GM06990 (cell line): ENCODE measurements around the gene TMEM240.

Experiments
- DNase-seq: peaks from one replicate; pipeline ENCODE4 v3.0.0-alpha.2; 2011; ENCODE audit not compliant: insufficient read length; ENCODE audit errors: extremely low read depth
- H3K27me3 ChIP-seq: replicated peaks from 2 replicates; pipeline ENCODE4 v1.6.0; 2011; ENCODE audit warnings: low read length; ENCODE audit not compliant: control insufficient read depth, insufficient read depth
- H3K36me3 ChIP-seq: 2 replicates; pipeline ENCODE4 v1.5.1; 2011; ENCODE audit warnings: low read length; ENCODE audit not compliant: control insufficient read depth, insufficient read depth
- H3K4me3 ChIP-seq: replicated peaks from 2 replicates; pipeline ENCODE4 v1.5.1; 2011; ENCODE audit warnings: low read depth, mild to moderate bottlenecking, control low read depth, low read length
- TF ChIP-seq, protein P1 (sequence below): IDR thresholded peaks from 2 replicates; pipeline ENCODE4 v1.5.1; 2011; ENCODE audit warnings: low read length, control low read depth, mild to moderate bottlenecking, inconsistent platforms; ENCODE audit not compliant: insufficient read depth, poor library complexity, severe bottlenecking

TMEM240 gene

DNA sequence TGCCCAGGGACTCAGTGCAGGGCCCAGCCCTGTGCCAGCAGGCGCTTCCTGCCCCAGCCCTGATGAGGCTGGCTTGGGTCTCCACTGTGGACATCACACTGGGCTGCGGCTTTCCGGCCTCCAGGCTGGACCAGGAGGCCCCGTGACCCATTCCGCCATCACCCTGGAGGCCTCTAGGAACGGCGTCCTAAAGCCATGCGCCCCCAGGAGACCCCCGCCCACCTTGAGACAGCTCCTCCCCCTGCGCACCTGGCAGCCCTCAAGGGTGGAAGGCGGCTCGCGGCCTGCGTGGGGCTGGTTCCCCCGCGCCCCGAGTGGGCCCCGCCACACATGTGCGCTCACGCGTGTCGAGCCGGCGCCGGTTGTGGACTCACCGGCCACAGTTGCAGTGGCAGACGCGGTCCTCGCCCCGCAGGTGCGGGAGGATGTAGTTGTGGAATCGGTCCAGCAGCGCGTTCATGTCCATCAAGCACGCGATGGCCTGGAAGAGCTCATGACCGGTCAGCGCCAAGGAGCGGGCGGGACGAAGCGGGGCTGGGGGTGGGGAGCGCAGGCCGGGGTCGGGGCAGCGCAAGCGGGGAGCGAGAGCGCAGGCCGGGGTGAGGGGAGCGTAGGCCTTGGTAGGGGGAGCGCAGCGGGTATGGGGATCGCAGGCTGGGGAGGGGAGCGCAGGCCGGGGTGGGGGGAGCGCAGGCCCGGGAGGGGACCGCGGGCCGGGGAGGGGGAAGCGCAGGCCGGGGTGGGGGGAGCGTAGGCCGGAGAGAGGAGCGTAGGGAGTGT, 924 bp downstream of the TMEM240 start:
- TF ChIP-seq, protein P1, sequence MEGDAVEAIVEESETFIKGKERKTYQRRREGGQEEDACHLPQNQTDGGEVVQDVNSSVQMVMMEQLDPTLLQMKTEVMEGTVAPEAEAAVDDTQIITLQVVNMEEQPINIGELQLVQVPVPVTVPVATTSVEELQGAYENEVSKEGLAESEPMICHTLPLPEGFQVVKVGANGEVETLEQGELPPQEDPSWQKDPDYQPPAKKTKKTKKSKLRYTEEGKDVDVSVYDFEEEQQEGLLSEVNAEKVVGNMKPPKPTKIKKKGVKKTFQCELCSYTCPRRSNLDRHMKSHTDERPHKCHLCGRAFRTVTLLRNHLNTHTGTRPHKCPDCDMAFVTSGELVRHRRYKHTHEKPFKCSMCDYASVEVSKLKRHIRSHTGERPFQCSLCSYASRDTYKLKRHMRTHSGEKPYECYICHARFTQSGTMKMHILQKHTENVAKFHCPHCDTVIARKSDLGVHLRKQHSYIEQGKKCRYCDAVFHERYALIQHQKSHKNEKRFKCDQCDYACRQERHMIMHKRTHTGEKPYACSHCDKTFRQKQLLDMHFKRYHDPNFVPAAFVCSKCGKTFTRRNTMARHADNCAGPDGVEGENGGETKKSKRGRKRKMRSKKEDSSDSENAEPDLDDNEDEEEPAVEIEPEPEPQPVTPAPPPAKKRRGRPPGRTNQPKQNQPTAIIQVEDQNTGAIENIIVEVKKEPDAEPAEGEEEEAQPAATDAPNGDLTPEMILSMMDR = no peak
- no peak overlapping the region for H3K4me3 ChIP-seq
- no peaks in the 10 kb centered on the region for H3K27me3 ChIP-seq
- DNase-seq = no peak
- peaks cover 15% of the 10 kb centered on the region for H3K36me3 ChIP-seq

DNA sequence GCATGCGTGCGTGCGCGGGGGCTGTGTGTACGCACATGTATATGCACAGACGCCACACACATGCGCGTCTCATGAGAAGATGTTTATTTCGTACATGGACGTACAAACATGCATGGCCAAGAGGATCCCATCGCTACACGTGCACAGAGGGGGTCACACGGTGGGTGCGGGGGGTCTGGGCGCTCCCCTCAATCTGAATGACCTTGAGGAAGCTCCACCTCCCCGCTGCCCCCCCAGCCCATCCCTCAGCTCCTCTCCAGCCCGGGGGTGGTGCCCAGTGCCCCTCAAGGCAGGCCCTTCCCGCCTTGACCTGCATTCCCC, 1.5 kb downstream of the TMEM240 start:
- no peaks in the 10 kb centered on the region for H3K27me3 ChIP-seq
- peaks cover 13% of the 10 kb centered on the region for H3K36me3 ChIP-seq
- TF ChIP-seq, protein P1 = no peak
- no peak overlapping the region for H3K4me3 ChIP-seq
- no peak for DNase-seq

DNA sequence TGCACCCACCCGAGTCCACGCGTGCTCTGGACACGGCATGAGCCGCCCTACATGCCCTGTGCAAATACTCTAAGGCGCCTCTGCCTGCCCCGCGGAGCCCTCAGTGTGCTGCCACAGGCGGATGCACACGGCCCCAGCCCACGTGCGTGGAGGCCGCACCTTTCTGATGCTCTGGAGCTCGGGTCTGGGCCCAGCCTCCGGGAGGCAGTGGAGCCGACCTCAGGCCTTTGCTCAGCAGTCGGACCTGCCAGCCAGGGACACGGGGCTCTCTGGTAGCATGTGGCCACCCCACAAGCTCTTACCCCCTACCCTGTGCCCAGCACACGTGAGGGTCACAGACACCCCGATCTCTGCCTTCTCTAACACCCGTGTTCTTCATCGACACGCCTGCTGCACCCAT, 2.1 kb downstream of the TMEM240 start:
- peaks cover 13% of the 10 kb centered on the region for H3K36me3 ChIP-seq
- TF ChIP-seq, protein P1 = no peak
- no peak overlapping the region for H3K4me3 ChIP-seq
- no peaks in the 10 kb centered on the region for H3K27me3 ChIP-seq
- DNase-seq = no peak

DNA sequence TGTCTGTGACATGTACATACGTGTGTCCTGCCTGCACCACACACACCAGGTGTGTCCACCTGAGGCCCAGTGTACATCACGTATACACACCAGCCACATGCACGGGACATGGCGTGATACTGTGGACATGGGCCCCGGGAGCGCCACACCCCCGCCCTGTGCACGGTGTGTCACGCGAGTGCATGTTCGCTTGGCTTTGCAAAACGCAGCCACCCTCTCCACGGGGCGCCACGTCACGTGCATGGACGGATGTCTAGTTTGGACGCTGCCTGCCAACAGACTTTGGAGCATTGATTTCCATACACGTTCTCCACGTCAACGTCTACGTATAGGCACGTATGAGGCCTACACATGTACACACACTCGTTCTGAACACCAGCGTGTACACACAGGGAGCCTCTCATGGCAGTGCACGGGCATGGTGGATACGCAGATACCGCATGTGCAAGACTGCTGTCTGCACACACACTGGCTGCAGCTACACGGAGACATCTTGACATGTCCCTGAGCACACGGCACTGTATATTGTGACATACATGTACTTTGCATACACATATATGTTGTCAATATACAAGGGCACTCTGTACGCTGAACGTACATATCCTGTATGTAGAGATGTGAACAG, 2.7 kb downstream of the TMEM240 start:
- no peaks in the 10 kb centered on the region for H3K27me3 ChIP-seq
- no peak overlapping the region for H3K4me3 ChIP-seq

DNA sequence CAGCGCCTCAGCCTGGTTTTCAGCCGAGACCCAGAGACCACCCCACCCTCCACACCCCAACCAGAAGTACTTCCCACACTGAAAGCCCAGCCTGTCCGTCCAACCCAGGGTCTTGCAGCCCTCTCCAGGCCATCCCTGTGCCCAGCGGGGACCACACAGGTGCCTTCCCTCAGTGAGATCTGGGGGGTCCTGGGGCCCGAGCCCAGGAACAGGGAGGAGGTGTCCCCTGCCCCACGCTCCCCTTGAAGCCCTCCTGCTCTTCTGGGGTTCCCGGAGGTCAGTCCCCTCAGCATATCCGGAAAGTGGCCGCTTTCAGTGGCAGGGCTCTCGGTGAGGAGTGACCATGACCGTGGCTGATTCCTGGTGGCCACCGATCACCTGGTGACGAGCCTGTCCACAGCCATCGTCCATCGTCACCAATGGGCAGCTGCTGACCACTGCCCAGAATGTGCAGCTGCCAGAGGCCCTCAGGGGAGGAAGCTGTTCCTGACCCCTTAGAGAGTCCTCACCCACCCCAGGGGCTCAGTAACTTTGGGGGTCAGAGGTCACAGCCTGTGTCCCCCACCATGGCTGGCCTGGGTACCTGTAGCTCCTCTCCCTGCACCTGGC, 3.4 kb downstream of the TMEM240 start:
- DNase-seq = no peak
- Histone ChIP-seq H3K27me3 (no peaks in the 10 kb centered on the region), H3K36me3 (peaks cover 5% of the 10 kb centered on the region), H3K4me3 (no peak overlapping the region)
- TF ChIP-seq, protein P1 = no peak

More for the DNA sequence above, 2.7 kb downstream of the TMEM240 start:
- no peak for DNase-seq
- H3K36me3 ChIP-seq = peaks cover 10% of the 10 kb centered on the region
- TF ChIP-seq, protein P1 = no peak
